HG02970 (cell line): ENCODE results near the gene NARS2.
"Not testable (repeated sequence)": the region's sequence is repeated elsewhere in the genome, so short reads cannot be mapped to it uniquely, and the experiment has no call there.

ENCODE experiments used
- ATAC-seq: cut with Tn5 transposase; IDR thresholded peaks from one replicate; pipeline ENCODE4 v1.9.1; 2021; ENCODE audit warnings: mild to moderate bottlenecking, moderate library complexity, moderate number of reproducible peaks; ENCODE audit not compliant: unreplicated experiment, low FRiP score

Gene NARS2

GRCh38 chr11:78499971-78500370, 74.7 kb downstream of the NARS2 start:
- ATAC-seq: no peak

- no peak for ATAC-seq
Observed at GRCh38 chr11:78497293-78497692, 77.4 kb downstream of the NARS2 start.

- no peak for ATAC-seq
Observed at GRCh38 chr11:78493413-78493975, 81.2 kb downstream of the NARS2 start.

GRCh38 chr11:78492973-78493372, 81.7 kb downstream of the NARS2 start:
- ATAC-seq: no peak

GRCh38 chr11:78489184-78489583, 85.5 kb downstream of the NARS2 start:
- no peak for ATAC-seq

- ATAC-seq: no peak
Observed at GRCh38 chr11:78478536-78478935, 96.1 kb downstream of the NARS2 start.

- no peak for ATAC-seq
Observed at GRCh38 chr11:78476066-78476465, 98.6 kb downstream of the NARS2 start.

- no peak for ATAC-seq
Observed at GRCh38 chr11:78474451-78474850, 100.2 kb downstream of the NARS2 start.

GRCh38 chr11:78472905-78473304, 101.8 kb downstream of the NARS2 start:
- ATAC-seq: no peak

- no peak for ATAC-seq
Observed at GRCh38 chr11:78472382-78472781, 102.3 kb downstream of the NARS2 start.

GRCh38 chr11:78470861-78471442, 103.7 kb downstream of the NARS2 start:
- no peak for ATAC-seq

- ATAC-seq: no peak
Observed at GRCh38 chr11:78469896-78470295, 104.8 kb downstream of the NARS2 start.

GRCh38 chr11:78467931-78468330, 106.7 kb downstream of the NARS2 start:
- ATAC-seq: no peak

- ATAC-seq: no peak
Observed at GRCh38 chr11:78467370-78467769, 107.3 kb downstream of the NARS2 start.

- peak; percentile 98 for ATAC-seq
Observed at GRCh38 chr11:78465169-78465942, 109.3 kb downstream of the NARS2 start.

GRCh38 chr11:78464787-78465168, 109.9 kb downstream of the NARS2 start:
- not testable (repeated sequence) for ATAC-seq

- ATAC-seq: no peak
Observed at GRCh38 chr11:78460471-78460870, 114.2 kb downstream of the NARS2 start.

GRCh38 chr11:78459738-78460137, 114.9 kb downstream of the NARS2 start:
- no peak for ATAC-seq

GRCh38 chr11:78457448-78457847, 117.2 kb downstream of the NARS2 start:
- ATAC-seq: no peak

GRCh38 chr11:78453140-78453935, 121.3 kb downstream of the NARS2 start:
- ATAC-seq: no peak
